DOHH2 (cell line): Measurements from ENCODE around the gene SCD5.
"Not testable (repeated sequence)": the region's sequence is repeated elsewhere in the genome, so short reads cannot be mapped to it uniquely, and the experiment has no call there.

Experiments
- H3F3A ChIP-seq: fragments of 200-600 bp; sonication (generic), shearing (Covaris generic); 2 replicates; pipeline ENCODE4 v1.6.0; 2016; ENCODE audit warnings: antibody characterized with exemption, mild to moderate bottlenecking; ENCODE audit not compliant: control insufficient read depth, insufficient read depth
- H3K27ac ChIP-seq: fragments of 200-600 bp; sonication (generic); 2 replicates; pipeline ENCODE4 v1.5.1; 2014; ENCODE audit warnings: low read depth, mild to moderate bottlenecking, low read length, moderate library complexity
- H3K27me3 ChIP-seq: fragments of 200-600 bp; sonication (generic); 2 replicates; pipeline ENCODE4 v1.6.1; 2014; ENCODE audit warnings: mild to moderate bottlenecking, low read length, mixed read lengths; ENCODE audit not compliant: control insufficient read depth
- H3K36me3 ChIP-seq: fragments of 200-600 bp; sonication (generic); 2 replicates; pipeline ENCODE4 v1.6.1; 2014; ENCODE audit warnings: mild to moderate bottlenecking, low read length, moderate library complexity, mixed read lengths; ENCODE audit not compliant: control insufficient read depth
- H3K4me1 ChIP-seq: fragments of 200-600 bp; sonication (generic); 2 replicates; pipeline ENCODE4 v1.6.1; 2014; ENCODE audit warnings: mild to moderate bottlenecking, low read length, mixed read lengths; ENCODE audit not compliant: control insufficient read depth
- H3K4me2 ChIP-seq: fragments of 200-600 bp; sonication (generic); 2 replicates; pipeline ENCODE4 v1.6.0; 2014; ENCODE audit warnings: mild to moderate bottlenecking, low read length, moderate library complexity
- H3K4me3 ChIP-seq: fragments of 200-600 bp; sonication (generic); 2 replicates; pipeline ENCODE4 v1.5.1; 2014; ENCODE audit warnings: mild to moderate bottlenecking, low read length, mixed read lengths
- H3K79me2 ChIP-seq: fragments of 200-600 bp; sonication (generic); 2 replicates; pipeline ENCODE4 v1.6.1; 2014; ENCODE audit warnings: mild to moderate bottlenecking, low read length, mixed read lengths; ENCODE audit not compliant: control insufficient read depth
- H3K9me2 ChIP-seq: fragments of 200-600 bp; sonication (generic); replicated peaks from 2 replicates; pipeline ENCODE4 v1.6.1; 2014; ENCODE audit warnings: mild to moderate bottlenecking, low read length, mixed read lengths; ENCODE audit not compliant: control insufficient read depth
- H3K9me3 ChIP-seq: fragments of 200-600 bp; sonication (generic); 2 replicates; pipeline ENCODE4 v1.6.1; 2014; ENCODE audit warnings: antibody characterized with exemption, low read length, mixed read lengths; ENCODE audit not compliant: control insufficient read depth, insufficient read depth
- H4K20me1 ChIP-seq: fragments of 200-600 bp; sonication (generic); 2 replicates; pipeline ENCODE4 v1.6.0; 2014; ENCODE audit warnings: low read depth, mild to moderate bottlenecking, antibody characterized with exemption, low read length, moderate library complexity; ENCODE audit not compliant: control insufficient read depth, insufficient read depth
- EZH2phosphoT487 ChIP-seq: fragments of 200-600 bp; sonication (generic); IDR thresholded peaks from 2 replicates; pipeline ENCODE4 v1.6.1; 2017; ENCODE audit warnings: borderline replicate concordance, mild to moderate bottlenecking, antibody characterized with exemption, low read length, moderate library complexity, mixed read lengths
- TF ChIP-seq, protein P1 (sequence below): fragments of 200-600 bp; sonication (generic); IDR thresholded peaks from one replicate; pipeline ENCODE4 v1.5.1; 2014; ENCODE audit warnings: antibody characterized with exemption, mild to moderate bottlenecking, low read depth, low read length; ENCODE audit not compliant: poor library complexity, severe bottlenecking

Gene SCD5

DNA sequence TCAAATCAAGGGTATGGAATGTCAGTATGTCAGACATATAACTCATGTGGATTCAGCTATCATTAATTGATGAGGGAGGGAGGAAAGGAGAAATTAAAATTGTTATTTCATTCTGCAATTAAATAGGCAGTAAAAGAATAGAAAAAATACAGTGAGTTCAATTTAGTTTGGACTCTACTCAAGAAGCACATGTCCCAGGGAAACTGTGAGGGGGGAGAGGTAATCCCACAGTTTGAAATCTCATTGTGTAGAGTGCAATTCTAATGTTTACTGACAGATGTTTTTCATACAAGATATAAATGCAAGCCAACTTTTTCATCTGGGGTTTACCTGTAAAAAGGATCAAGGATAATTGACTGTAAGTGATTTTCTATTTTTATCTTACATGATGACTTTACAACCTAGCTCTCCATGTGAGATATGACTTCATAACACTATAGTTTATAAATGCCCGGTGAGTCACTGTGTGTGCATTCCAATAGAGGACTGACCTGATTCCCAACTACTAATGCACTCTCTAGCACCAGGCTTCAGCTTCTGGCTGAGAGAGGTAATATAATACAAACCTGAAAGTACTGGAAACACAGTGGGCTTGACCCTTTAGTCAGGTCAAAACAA lies 35.2 kb upstream of the SCD5 start:
- H4K20me1 ChIP-seq = no peaks in the 10 kb centered on the region
- no peak overlapping the region for H3K4me3 ChIP-seq
- H3K27ac ChIP-seq = no peak overlapping the region
- H3K79me2 ChIP-seq = no peaks in the 10 kb centered on the region
- no peaks in the 10 kb centered on the region for H3K9me3 ChIP-seq
- H3K4me2 ChIP-seq = no peak overlapping the region
- H3K9me2 ChIP-seq = no peaks in the 10 kb centered on the region
- H3K27me3 ChIP-seq = no peaks in the 10 kb centered on the region
- H3F3A ChIP-seq = no peaks in the 10 kb centered on the region; the same call in 1 of the 2 replicates
- TF ChIP-seq, protein P1, sequence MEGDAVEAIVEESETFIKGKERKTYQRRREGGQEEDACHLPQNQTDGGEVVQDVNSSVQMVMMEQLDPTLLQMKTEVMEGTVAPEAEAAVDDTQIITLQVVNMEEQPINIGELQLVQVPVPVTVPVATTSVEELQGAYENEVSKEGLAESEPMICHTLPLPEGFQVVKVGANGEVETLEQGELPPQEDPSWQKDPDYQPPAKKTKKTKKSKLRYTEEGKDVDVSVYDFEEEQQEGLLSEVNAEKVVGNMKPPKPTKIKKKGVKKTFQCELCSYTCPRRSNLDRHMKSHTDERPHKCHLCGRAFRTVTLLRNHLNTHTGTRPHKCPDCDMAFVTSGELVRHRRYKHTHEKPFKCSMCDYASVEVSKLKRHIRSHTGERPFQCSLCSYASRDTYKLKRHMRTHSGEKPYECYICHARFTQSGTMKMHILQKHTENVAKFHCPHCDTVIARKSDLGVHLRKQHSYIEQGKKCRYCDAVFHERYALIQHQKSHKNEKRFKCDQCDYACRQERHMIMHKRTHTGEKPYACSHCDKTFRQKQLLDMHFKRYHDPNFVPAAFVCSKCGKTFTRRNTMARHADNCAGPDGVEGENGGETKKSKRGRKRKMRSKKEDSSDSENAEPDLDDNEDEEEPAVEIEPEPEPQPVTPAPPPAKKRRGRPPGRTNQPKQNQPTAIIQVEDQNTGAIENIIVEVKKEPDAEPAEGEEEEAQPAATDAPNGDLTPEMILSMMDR = no peak
- no peak for TF ChIP-seq EZH2phosphoT487
- peaks cover 21% of the 10 kb centered on the region for H3K36me3 ChIP-seq
- no peaks in the 10 kb centered on the region for H3K4me1 ChIP-seq

DNA sequence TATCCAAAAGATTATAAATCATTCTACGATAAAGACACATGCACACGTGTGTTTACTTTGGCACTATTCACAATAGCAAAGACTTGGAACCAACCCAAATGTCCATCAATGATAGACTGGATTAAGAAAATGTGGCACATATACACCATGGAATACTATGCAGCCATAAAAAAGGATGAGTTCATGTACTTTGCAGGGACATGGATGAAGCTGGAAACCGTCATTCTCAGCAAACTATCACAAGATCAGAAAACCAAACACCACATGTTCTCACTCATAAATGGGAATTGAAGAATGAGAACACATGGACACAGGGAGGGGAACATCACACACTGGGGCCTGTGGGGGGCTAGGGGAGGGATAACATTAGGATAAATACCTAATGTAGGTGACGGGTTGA lies 34.5 kb upstream of the SCD5 start:
- H3F3A ChIP-seq, H3K27me3 ChIP-seq: not testable (repeated sequence)

DNA sequence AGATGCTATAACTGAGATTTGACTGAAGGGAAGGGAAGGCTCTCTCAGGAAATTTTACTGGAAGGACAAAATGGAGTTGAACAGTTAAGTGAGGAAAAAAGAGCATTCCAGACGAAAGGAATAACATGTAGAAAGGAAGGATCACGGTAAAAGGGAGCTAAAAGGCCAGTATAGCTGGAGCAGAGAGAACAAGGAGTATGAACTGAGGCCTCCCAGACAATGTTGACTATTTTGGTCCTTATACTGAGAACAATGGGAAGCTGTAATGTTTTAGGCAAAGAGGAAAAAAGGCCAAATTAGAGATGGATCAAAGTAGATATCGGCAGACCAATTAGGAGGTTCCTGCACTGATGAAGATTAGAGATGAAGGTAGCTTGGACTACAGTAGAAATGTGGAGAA lies 26.8 kb upstream of the SCD5 start:
- H3K27ac ChIP-seq = no peak overlapping the region
- no peaks in the 10 kb centered on the region for H4K20me1 ChIP-seq
- no peaks in the 10 kb centered on the region for H3K9me3 ChIP-seq

More for the DNA sequence above, 34.5 kb upstream of the SCD5 start:
- H3K9me2 ChIP-seq, H3K9me3 ChIP-seq, H3K79me2 ChIP-seq, H3K4me2 ChIP-seq, H3K4me1 ChIP-seq, H3K27ac ChIP-seq, H3K4me3 ChIP-seq, H4K20me1 ChIP-seq: not testable (repeated sequence)
- peaks cover 27% of the 10 kb centered on the region for H3K36me3 ChIP-seq

DNA sequence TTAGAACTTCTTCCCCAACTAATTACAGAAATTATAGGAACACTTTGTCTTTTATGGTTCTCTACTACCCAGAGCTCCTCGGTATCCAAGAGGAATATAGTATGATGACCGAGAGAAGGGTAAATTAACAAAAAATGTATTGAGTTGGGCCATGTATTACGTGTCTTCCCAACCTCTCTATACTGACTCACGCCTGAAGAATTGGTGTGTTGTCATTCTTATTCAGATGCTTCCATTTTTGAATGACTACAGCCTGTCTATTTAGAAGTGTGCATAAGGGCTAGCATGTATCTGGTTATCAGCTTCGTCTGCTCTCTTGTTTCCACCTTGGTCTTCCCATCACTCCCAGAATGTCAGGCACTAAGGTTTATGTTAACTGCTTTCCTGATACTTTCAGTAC lies 24.5 kb upstream of the SCD5 start:
- H3K9me2 ChIP-seq = no peaks in the 10 kb centered on the region
- no peak overlapping the region for H3K27ac ChIP-seq
- no peak overlapping the region for H3K4me3 ChIP-seq
- no peak overlapping the region for H3K4me2 ChIP-seq
- TF ChIP-seq EZH2phosphoT487 = no peak
- TF ChIP-seq, protein P1 = no peak
- no peaks in the 10 kb centered on the region for H3K4me1 ChIP-seq
- H3K36me3 ChIP-seq = peaks cover 74% of the 10 kb centered on the region
- H3F3A ChIP-seq = 0 out of 2 replicates have a peak, but pooled peaks cover 4% of the 10 kb centered on the region
- H3K27me3 ChIP-seq = no peaks in the 10 kb centered on the region
- no peaks in the 10 kb centered on the region for H3K79me2 ChIP-seq
- no peaks in the 10 kb centered on the region for H4K20me1 ChIP-seq
- H3K9me3 ChIP-seq = no peaks in the 10 kb centered on the region

More for the DNA sequence above, 26.8 kb upstream of the SCD5 start:
- no peak overlapping the region for H3K4me3 ChIP-seq
- no peaks in the 10 kb centered on the region for H3F3A ChIP-seq
- peaks cover 65% of the 10 kb centered on the region for H3K36me3 ChIP-seq
- H3K27me3 ChIP-seq = no peaks in the 10 kb centered on the region
- H3K9me2 ChIP-seq = no peaks in the 10 kb centered on the region
- H3K4me2 ChIP-seq = no peak overlapping the region
- no peaks in the 10 kb centered on the region for H3K79me2 ChIP-seq
- H3K4me1 ChIP-seq = no peaks in the 10 kb centered on the region
- TF ChIP-seq, protein P1 = no peak
- TF ChIP-seq EZH2phosphoT487 = no peak
